HepG2 (cell line): Measurements from ENCODE around the gene SRXN1. TPM values are rescaled to one million over a fixed set of nuclear protein-coding genes. Genes with fewer than 3 reads are reported as not detected.
A peak's percentile ranks its signal among the peaks of the same experiment; 100 is the strongest.

Experiments used
- ARID5B ChIP-seq: IDR thresholded peaks from 2 replicates; pipeline ENCODE4 v1.4.0; 2020; ENCODE audit warnings: mild to moderate bottlenecking, missing genetic modification reagents
- ATAD3A ChIP-seq: sonication (generic); formaldehyde crosslinking; IDR thresholded peaks from 2 replicates; pipeline ENCODE4 v1.4.0; 2020; ENCODE audit warnings: missing genetic modification reagents
- DRAP1 ChIP-seq: IDR thresholded peaks from 2 replicates; pipeline ENCODE4 v1.6.1; 2016; ENCODE audit warnings: missing genetic modification reagents, missing compliant biosample characterization
- KLF6 ChIP-seq: IDR thresholded peaks from 2 replicates; pipeline ENCODE4 v1.8.0; 2016; ENCODE audit warnings: missing biosample characterization, missing genetic modification reagents
- MEF2D ChIP-seq: sonication (generic); formaldehyde crosslinking; IDR thresholded peaks from 2 replicates; pipeline ENCODE4 v1.5.1; 2020; ENCODE audit warnings: mild to moderate bottlenecking, missing genetic modification reagents
- MTA1 ChIP-seq: sonication (generic); formaldehyde crosslinking; IDR thresholded peaks from 2 replicates; pipeline ENCODE4 v1.4.0; 2020; ENCODE audit warnings: missing genetic modification reagents, mild to moderate bottlenecking, borderline replicate concordance
- NR2C2 ChIP-seq: sonication (generic); formaldehyde crosslinking; IDR thresholded peaks from 2 replicates; pipeline ENCODE4 v1.4.0; 2020; ENCODE audit warnings: missing genetic modification reagents, mild to moderate bottlenecking, moderate library complexity, borderline replicate concordance
- POGZ ChIP-seq: sonication (generic); formaldehyde crosslinking; IDR thresholded peaks from 2 replicates; pipeline ENCODE4 v1.4.0; 2020; ENCODE audit warnings: mild to moderate bottlenecking, missing genetic modification reagents
- RFXANK ChIP-seq: IDR thresholded peaks from 2 replicates; pipeline ENCODE4 v1.6.1; 2016
- RFXAP ChIP-seq: sonication (generic); formaldehyde crosslinking; IDR thresholded peaks from 2 replicates; pipeline ENCODE4 v1.4.0; 2020; ENCODE audit warnings: missing genetic modification reagents, borderline replicate concordance
- SMAD9 ChIP-seq: sonication (generic); formaldehyde crosslinking; IDR thresholded peaks from 2 replicates; pipeline ENCODE4 v1.5.1; 2020; ENCODE audit warnings: mild to moderate bottlenecking, missing genetic modification reagents
- ZBED4 ChIP-seq: sonication (generic); formaldehyde crosslinking; IDR thresholded peaks from 2 replicates; pipeline ENCODE4 v1.4.0; 2020; ENCODE audit warnings: missing genetic modification reagents, borderline replicate concordance
- ZMYM3 ChIP-seq: sonication (generic); formaldehyde crosslinking; IDR thresholded peaks from 2 replicates; pipeline ENCODE4 v1.5.1; 2020; ENCODE audit warnings: mild to moderate bottlenecking, missing genetic modification reagents
- ZMYM4 ChIP-seq: sonication (generic); formaldehyde crosslinking; IDR thresholded peaks from 2 replicates; pipeline ENCODE4 v1.8.1; 2023; ENCODE audit warnings: mild to moderate bottlenecking, missing genetic modification reagents
- ZNF546 ChIP-seq: sonication (generic); formaldehyde crosslinking; conservative IDR thresholded peaks from 2 replicates; pipeline ENCODE4 v1.8.1; 2023; ENCODE audit warnings: mild to moderate bottlenecking, missing genetic modification reagents
- ZNF567 ChIP-seq: sonication (generic); formaldehyde crosslinking; IDR thresholded peaks from 2 replicates; pipeline ENCODE4 v1.8.1; 2023; ENCODE audit warnings: mild to moderate bottlenecking, missing genetic modification reagents, borderline replicate concordance
- ZNF713 ChIP-seq: sonication (generic); formaldehyde crosslinking; IDR thresholded peaks from 2 replicates; pipeline ENCODE4 v1.4.0; 2020; ENCODE audit warnings: mild to moderate bottlenecking, missing genetic modification reagents
- polyA plus RNA-seq, 8 experiments: library from polyadenylated mRNA; depleted of rRNA in 3 of 8; stranded (reverse) in 7 of 8; unstranded in 1 of 8; fragments of >200 nt; fragmentation: Illumina TruSeq in 4 of 8; extraction: Trizol in 4 of 8; gene quantifications; 2 replicates each; pipeline versions ENCODE4 v1.2.1 to v1.2.3, GENCODE V29; 2011 to 2016; ENCODE audit warnings: low read depth in 4 of 8, missing spikeins in 1 of 8, mixed read lengths in 1 of 8; ENCODE audit not compliant: insufficient read depth in 1 of 8
- total RNA-seq, 5 experiments: library from RNA; depleted of rRNA; stranded (reverse); fragments of >200 nt; fragmentation: Illumina TruSeq; extraction: Trizol; gene quantifications; 2 replicates each; pipeline ENCODE4 v1.2.3, GENCODE V29; 2016; ENCODE audit warnings: low read depth in 1 of 5
- TF ChIP-seq, protein P1 (sequence below): sonication (generic); formaldehyde crosslinking; IDR thresholded peaks from 2 replicates; pipeline ENCODE4 v1.8.0; 2022; ENCODE audit warnings: mild to moderate bottlenecking, missing genetic modification reagents; ENCODE audit not compliant: insufficient replicate concordance
- TF ChIP-seq, protein P2 (sequence below): sonication (generic); formaldehyde crosslinking; IDR thresholded peaks from 2 replicates; pipeline ENCODE4 v1.8.0; 2022; ENCODE audit warnings: missing genetic modification reagents, low read depth, mild to moderate bottlenecking, borderline replicate concordance

SRXN1 gene
- total and polyA plus RNA-seq, 2 of the 13 experiments (the other 11 are each of a cell fraction or from before 2014, with no cell fraction given): 29.9 to 87.7 TPM

- TF ChIP-seq ARID5B (peak; percentile 37), NR2C2 (CRISPR knock-in tag) (0 out of 2 replicates have a peak, but pooled peaks have one; percentile 61), POGZ (no peak), SMAD9 (CRISPR knock-in tag) (no peak), ZBED4 (no peak), ZMYM4 (no peak), DRAP1 (CRISPR knock-in tag) (no peak), ZNF546 (CRISPR knock-in tag) (no peak), RFXANK (CRISPR knock-in tag) (no peak), ZMYM3 (CRISPR knock-in tag) (no peak), MEF2D (CRISPR knock-in tag) (no peak; the same call in 1 of the 2 replicates), ATAD3A (CRISPR knock-in tag) (no peak), ZNF713 (no peak), KLF6 (CRISPR knock-in tag) (no peak; the same call in 1 of the 2 replicates), MTA1 (CRISPR knock-in tag) (peak; percentile 29; the same call in 1 of the 2 replicates), RFXAP (0 out of 2 replicates have a peak, but pooled peaks have one; percentile 45), ZNF567 (CRISPR knock-in tag) (no peak)
- TF ChIP-seq, protein P1, sequence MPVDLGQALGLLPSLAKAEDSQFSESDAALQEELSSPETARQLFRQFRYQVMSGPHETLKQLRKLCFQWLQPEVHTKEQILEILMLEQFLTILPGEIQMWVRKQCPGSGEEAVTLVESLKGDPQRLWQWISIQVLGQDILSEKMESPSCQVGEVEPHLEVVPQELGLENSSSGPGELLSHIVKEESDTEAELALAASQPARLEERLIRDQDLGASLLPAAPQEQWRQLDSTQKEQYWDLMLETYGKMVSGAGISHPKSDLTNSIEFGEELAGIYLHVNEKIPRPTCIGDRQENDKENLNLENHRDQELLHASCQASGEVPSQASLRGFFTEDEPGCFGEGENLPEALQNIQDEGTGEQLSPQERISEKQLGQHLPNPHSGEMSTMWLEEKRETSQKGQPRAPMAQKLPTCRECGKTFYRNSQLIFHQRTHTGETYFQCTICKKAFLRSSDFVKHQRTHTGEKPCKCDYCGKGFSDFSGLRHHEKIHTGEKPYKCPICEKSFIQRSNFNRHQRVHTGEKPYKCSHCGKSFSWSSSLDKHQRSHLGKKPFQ (CRISPR knock-in tag): peak; percentile 5
- TF ChIP-seq, protein P2, sequence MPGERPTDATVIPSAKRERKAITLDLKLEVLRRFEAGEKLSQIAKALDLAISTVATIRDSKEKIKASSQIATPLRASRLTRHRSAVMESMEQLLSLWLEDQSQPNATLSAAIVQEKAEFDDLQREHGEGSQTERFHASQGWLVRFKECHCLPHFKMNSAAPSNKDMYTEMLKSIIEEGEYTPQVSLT: no peak
These were observed 1.0 kb downstream of the SRXN1 start (continued) for GRCh38 chr20:651713-652614.
